Activated T-cell treated with anti-CD3 and anti-CD28 coated beads for 1 hour (primary cell): ENCODE data around the gene SLC46A1.

ENCODE experiments used
- DNase-seq: peaks from one replicate; pipeline ENCODE4 v3.0.0-alpha.2; 2020; ENCODE audit warnings: low read depth

Gene SLC46A1

GRCh38 chr17:28379814-28380801 lies 25.9 kb downstream of the SLC46A1 start:
- no peak for DNase-seq

GRCh38 chr17:28372945-28373274 lies 33.1 kb downstream of the SLC46A1 start:
- DNase-seq: no peak

GRCh38 chr17:28372203-28372944 lies 33.6 kb downstream of the SLC46A1 start:
- no peak for DNase-seq

- peak; percentile 72 for DNase-seq
Measured at GRCh38 chr17:28371245-28372202, 34.5 kb downstream of the SLC46A1 start, which contains the start of gene SARM1. Gene SARM1 (plus strand): TSS chr17:28371694. CDS start chr17:28372033, 339 bp downstream.

GRCh38 chr17:28370744-28371103 lies 35.3 kb downstream of the SLC46A1 start:
- DNase-seq: no peak

GRCh38 chr17:28370035-28370743 lies 35.8 kb downstream of the SLC46A1 start, which contains the start of gene VTN:
Gene VTN (minus strand): TSS chr17:28370307. CDS start chr17:28370203, 104 bp downstream.
- no peak for DNase-seq

GRCh38 chr17:28369684-28370034 lies 36.4 kb downstream of the SLC46A1 start:
- DNase-seq: no peak

- DNase-seq: no peak
Measured at GRCh38 chr17:28368915-28369683, 36.9 kb downstream of the SLC46A1 start.

- no peak for DNase-seq
Measured at GRCh38 chr17:28368306-28368831, 37.6 kb downstream of the SLC46A1 start.

- DNase-seq: no peak
Measured at GRCh38 chr17:28367641-28368305, 38.2 kb downstream of the SLC46A1 start.

- no peak for DNase-seq
Measured at GRCh38 chr17:28366605-28367004, 39.4 kb downstream of the SLC46A1 start.

GRCh38 chr17:28365487-28365886 lies 40.5 kb downstream of the SLC46A1 start:
- no peak for DNase-seq

- DNase-seq: no peak
Measured at GRCh38 chr17:28364665-28365363, 41.2 kb downstream of the SLC46A1 start, which contains the start of gene SEBOX. Gene SEBOX (minus strand): TSS chr17:28365199. CDS start chr17:28365151, 48 bp downstream.

GRCh38 chr17:28363776-28364650 lies 42.0 kb downstream of the SLC46A1 start:
- DNase-seq: no peak

GRCh38 chr17:28363186-28363585 lies 42.8 kb downstream of the SLC46A1 start:
- no peak for DNase-seq

GRCh38 chr17:28357901-28358197 lies 48.2 kb downstream of the SLC46A1 start:
- DNase-seq: no peak

GRCh38 chr17:28357061-28357900 lies 48.7 kb downstream of the SLC46A1 start, which contains the start of gene POLDIP2:
Gene POLDIP2 (minus strand): TSS chr17:28357527. CDS start chr17:28357448, 79 bp downstream.
- peak; percentile 93 for DNase-seq
